Psoas muscle (tissue), 8 donors: Measurements from ENCODE around the gene NEK2. TPM values are rescaled to one million over a fixed set of nuclear protein-coding genes. Genes with fewer than 3 reads are reported as not detected.

Experiments
- ATAC-seq, 4 donors: fragments of 200-7000 bp; cut with Tn5 transposase; one replicate each; pipeline ENCODE4 v1.9.1; 2020; ENCODE audit warnings: moderate library complexity in 3 of 4, mild to moderate bottlenecking in 2 of 4
- DNase-seq, 2 donors: peaks; one replicate each; pipeline ENCODE4 v3.0.0-alpha.2; 2020
- H3K27ac ChIP-seq: fragments of 200-600 bp; one replicate; pipeline ENCODE4 v1.8.0; 2022
- H3K27me3 ChIP-seq, 3 donors: fragments of 200-600 bp in 1 of 3; one replicate each; pipeline versions ENCODE4 v1.6.1 to v1.8.0; 2013 to 2022; ENCODE audit warnings: low read length in 2 of 3, mild to moderate bottlenecking in 2 of 3, moderate library complexity in 1 of 3; ENCODE audit not compliant: insufficient read depth in 3 of 3
- H3K36me3 ChIP-seq, 2 donors: fragments of 200-600 bp in 1 of 2; one replicate each; pipeline versions ENCODE4 v1.6.1 to v1.8.0; 2013 to 2022; ENCODE audit warnings: low read depth in 1 of 2, mild to moderate bottlenecking in 1 of 2, moderate library complexity in 1 of 2; ENCODE audit not compliant: insufficient read depth in 1 of 2
- H3K4me1 ChIP-seq: fragments of 200-600 bp; one replicate; pipeline ENCODE4 v1.8.0; 2022
- H3K4me3 ChIP-seq: fragments of 200-600 bp; one replicate; pipeline ENCODE4 v1.8.0; 2022; ENCODE audit warnings: mild to moderate bottlenecking
- H3K9me3 ChIP-seq: fragments of 200-600 bp; one replicate; pipeline ENCODE4 v1.8.0; 2022
- WGBS, 3 donors: extraction: QIAGEN DNeasy Blood & Tissue Kit; methylation state at CpG; one replicate each; pipeline versions ENCODE4 v1.1.6 to v1.1.7; 2013; 5-methylcytosine and 5-hydroxymethylcytosine counted together
- intact Hi-C, 2 donors: fragments of 100-400 bp; cut with DNase I; formaldehyde crosslinking; loops; one replicate each; pipeline versions ENCODE4 v1.11.0 to v1.14.2; 2022
- polyA plus RNA-seq, 3 donors: library from polyadenylated mRNA; stranded (reverse); fragments of 200-250 nt; gene quantifications; one replicate each; pipeline ENCODE4 v1.2.3, GENCODE V29; 2013
- total RNA-seq, 4 donors: library from RNA; stranded (reverse); fragmentation: NEBNext Ultra II Directional in 2 of 4; extraction: Animal tissue kit (Norgen Biotek cat#: 25700) in 2 of 4; gene quantifications; one replicate each; pipeline versions ENCODE4 v1.2.1 to v1.2.4, GENCODE V29; 2021 to 2023
- TF ChIP-seq, protein P1 (sequence below): fragments of 200-600 bp; IDR thresholded peaks from one replicate; pipeline ENCODE4 v1.8.0; 2022; ENCODE audit warnings: antibody characterized with exemption
- donor health status: healthy with polysubstance abuse.
- donor health status: DM: no; HTN: no; CAD: no; lungs with moderate emphysema.
- donor health status: Bipolar disorder and iron deficiency.
- donor health status: healthy.
- donor health status: DM: yes; HTN: yes; CAD: no.
- donor health status: DM: no; HTN: no; CAD: no.
- donor health status: DM: no; HTN: no; CAD: no.
- donor health status: DM: yes; HTN: yes; CAD: no.

NEK2 gene
- total and polyA plus RNA-seq, 7 donors, result 0.03 to 0.04 TPM; not detected in 5

DNA sequence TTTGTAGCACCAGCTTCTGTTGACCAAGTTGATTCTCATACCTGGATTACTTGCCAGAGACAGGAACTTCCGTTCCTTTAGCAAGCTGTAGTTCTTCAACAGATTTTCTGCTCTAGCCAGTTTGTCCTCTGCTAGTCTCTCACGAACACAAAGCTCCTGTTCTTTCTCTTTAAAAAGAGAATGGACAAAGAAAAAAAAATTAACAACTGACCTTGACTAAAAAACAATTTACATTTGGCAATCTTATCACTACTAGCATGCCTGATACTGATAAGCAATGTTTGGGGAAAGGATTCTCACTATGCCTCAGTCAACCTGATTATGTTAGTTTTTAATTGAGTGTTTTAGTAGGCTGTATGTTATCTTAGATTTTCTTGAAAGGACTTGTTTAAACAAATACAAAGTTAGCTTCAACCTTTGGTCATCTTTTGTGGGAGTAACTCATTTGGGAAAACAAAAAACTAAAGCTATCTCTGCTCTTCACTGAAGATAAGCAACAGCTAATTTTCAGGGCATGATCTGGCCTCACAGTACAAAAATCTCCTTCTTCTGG, 8.3 kb downstream of the NEK2 start:
- ATAC-seq (no peak), DNase-seq (no peak)
- H3K4me1 ChIP-seq, result no peaks in the 10 kb centered on the region
- no peaks in the 10 kb centered on the region for H3K36me3 ChIP-seq
- TF ChIP-seq, protein P1, sequence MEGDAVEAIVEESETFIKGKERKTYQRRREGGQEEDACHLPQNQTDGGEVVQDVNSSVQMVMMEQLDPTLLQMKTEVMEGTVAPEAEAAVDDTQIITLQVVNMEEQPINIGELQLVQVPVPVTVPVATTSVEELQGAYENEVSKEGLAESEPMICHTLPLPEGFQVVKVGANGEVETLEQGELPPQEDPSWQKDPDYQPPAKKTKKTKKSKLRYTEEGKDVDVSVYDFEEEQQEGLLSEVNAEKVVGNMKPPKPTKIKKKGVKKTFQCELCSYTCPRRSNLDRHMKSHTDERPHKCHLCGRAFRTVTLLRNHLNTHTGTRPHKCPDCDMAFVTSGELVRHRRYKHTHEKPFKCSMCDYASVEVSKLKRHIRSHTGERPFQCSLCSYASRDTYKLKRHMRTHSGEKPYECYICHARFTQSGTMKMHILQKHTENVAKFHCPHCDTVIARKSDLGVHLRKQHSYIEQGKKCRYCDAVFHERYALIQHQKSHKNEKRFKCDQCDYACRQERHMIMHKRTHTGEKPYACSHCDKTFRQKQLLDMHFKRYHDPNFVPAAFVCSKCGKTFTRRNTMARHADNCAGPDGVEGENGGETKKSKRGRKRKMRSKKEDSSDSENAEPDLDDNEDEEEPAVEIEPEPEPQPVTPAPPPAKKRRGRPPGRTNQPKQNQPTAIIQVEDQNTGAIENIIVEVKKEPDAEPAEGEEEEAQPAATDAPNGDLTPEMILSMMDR, result no peak
- H3K27ac ChIP-seq, result no peak overlapping the region
- WGBS, 3 donors, result 83 to 87% (median 86%) methylated on average over 2 of the region's 2 CpGs
- H3K4me3 ChIP-seq, result no peak overlapping the region
- no peaks in the 10 kb centered on the region for H3K9me3 ChIP-seq
- peaks cover 0 to 11% (median 0%) of the 10 kb centered on the region in 3 donors for H3K27me3 ChIP-seq
- intact Hi-C loops, result no loop called here

DNA sequence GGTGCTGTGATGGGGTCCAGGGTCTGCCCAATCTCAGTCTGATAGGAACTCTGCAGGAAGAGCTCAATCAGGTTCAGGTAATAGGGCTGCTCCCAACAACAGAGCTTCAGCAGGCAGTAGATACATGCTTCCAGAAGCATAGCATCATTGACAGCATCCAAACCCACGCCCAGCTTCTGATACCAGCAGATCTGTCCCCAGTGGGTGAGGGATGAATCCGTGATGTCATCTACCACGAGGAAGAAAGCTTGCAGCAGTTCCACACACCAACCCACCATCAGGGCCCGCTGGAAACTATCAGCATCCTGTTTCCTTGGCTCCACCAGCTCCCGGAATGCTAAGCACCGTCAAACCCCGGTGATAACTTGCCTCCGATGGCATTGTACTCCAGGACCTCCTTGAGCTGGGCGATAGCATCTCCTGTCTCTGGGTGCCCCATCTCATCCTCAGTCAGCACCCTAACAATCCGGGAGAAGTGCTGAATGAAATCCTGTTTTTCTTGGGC, 14.7 kb downstream of the NEK2 start:
- H3K27ac ChIP-seq, result no peak overlapping the region
- H3K9me3 ChIP-seq, result no peaks in the 10 kb centered on the region
- 85 to 90% (median 87%) methylated on average over 10 of the region's 10 CpGs for WGBS, 3 donors
- no peaks in the 10 kb centered on the region for H3K36me3 ChIP-seq
- H3K4me1 ChIP-seq, result no peaks in the 10 kb centered on the region
- intact Hi-C loops, result no loop called here
- H3K27me3 ChIP-seq, result no peaks in the 10 kb centered on the region
- TF ChIP-seq, protein P1, result no peak
- no peak for ATAC-seq
- DNase-seq, result no peak
- H3K4me3 ChIP-seq, result no peak overlapping the region

DNA sequence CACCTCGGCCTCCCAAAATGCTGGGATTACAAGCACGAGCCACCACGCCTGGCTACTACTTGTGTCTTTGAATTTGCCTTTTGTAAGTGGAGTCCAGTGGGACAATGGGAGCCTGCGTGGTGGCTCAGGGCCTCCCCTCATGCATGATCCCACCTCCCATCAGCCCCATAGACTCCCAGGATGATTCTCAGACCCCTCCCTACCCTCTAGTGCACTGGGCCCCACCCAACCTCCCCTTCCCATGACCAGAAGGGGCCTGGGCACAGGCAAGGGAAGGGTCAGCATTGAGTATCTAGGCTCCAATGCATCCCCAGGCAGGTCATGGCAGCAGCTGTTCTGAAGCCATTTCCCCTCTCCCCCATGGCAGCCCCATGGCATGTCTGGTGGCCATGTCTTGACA, 18.7 kb downstream of the NEK2 start:
- 90 to 97% (median 91%) methylated on average over 4 of the region's 4 CpGs for WGBS, 3 donors
- no peaks in the 10 kb centered on the region for H3K4me1 ChIP-seq
- DNase-seq, result no peak
- H3K4me3 ChIP-seq, result no peak overlapping the region
- no peaks in the 10 kb centered on the region for H3K36me3 ChIP-seq
- H3K27me3 ChIP-seq, result peaks cover 0 to 2% (median 0%) of the 10 kb centered on the region in 3 donors
- no peak for ATAC-seq
- H3K9me3 ChIP-seq, result no peaks in the 10 kb centered on the region
- intact Hi-C loops, result loop anchor here in 1 of 2 donors (10.0 kb wide), 2 partner anchors 332 to 1072 kb away; partner anchors contain the start of gene TRAF5
- TF ChIP-seq, protein P1, result no peak
- no peak overlapping the region for H3K27ac ChIP-seq

DNA sequence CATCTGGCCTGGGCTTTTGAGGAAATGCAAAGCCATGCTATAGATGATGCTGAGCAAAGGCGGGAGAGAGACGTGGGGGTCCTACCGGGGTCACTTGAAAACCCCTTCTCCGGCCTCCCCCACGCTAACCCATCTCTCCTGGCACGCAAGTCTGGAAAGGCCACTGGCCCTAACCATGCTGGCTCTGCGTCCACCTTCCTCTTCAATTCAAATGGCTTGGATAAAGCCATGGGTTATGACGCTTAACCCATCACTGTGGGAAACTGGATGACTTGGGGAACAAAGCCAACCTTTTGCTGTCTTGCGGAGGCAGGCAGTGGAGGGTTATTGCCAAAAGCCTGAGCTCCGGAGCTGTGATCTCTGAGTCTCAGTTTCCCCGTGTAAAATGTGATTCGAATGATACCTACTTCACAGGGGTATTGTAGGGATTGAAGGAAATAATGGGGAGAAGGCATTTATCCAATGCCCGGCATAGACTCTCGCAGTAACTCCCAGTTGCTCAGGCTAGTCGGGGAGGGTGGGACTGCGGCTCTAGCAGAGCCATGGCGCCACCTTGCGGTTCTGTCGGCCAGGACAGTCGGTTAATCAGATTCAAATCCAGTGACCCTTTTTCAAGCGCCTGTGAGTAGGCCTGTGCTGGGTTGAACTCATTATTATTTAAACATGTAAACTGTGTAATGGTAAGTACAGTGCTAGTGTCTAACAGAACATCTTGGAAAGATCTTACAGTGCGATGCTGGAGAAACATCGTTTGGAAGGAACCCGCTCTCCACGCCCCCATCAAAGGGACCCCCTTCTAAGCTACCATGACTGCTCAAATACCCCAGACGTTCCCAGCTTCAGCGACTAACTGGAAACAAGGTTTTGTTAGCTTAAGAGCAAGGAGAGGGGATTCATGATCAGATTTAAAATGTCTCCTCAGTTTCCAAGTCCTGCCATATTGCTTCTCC, 20.3 kb downstream of the NEK2 start:
- Histone ChIP-seq H3K4me1 (no peaks in the 10 kb centered on the region), H3K27ac (no peak overlapping the region), H3K36me3 (no peaks in the 10 kb centered on the region), H3K4me3 (no peak overlapping the region), H3K27me3 (peaks cover 0 to 2% (median 0%) of the 10 kb centered on the region in 3 donors), H3K9me3 (no peaks in the 10 kb centered on the region)
- intact Hi-C loops, result loop anchor here (1.0 to 10.0 kb wide), 7 partner anchors 78 to 1070 kb away; partner anchors contain the start of genes SLC30A1 (in 1 of the 2) and TRAF5 (in 1 of the 2)
- TF ChIP-seq, protein P1, result peak; percentile 95
- DNase-seq, result peak; percentile 87 to 92
- peak; percentile 91 to 99 (median 94) for ATAC-seq
- WGBS, 3 donors, result 37 to 40% (median 37%) methylated on average over 27 of the region's 27 CpGs
